ENCODE measurements around the gene FEV. TPM values are rescaled to one million over a fixed set of nuclear protein-coding genes. Genes with fewer than 3 reads are reported as not detected.

Gene FEV
- total RNA-seq (not detected), polyA plus RNA-seq (not detected), total RNA-seq (0 reads per million in 6 experiments)

- peaks cover 0 to 2% (median 0%) of the 10 kb centered on the region in 3 donors for H3K36me3 Mint-ChIP-seq
- DNase-seq, result peak in 1 of 10 donors; percentile 53
- no peaks in the 10 kb centered on the region for H3K9me3 Mint-ChIP-seq
- peaks cover 40 to 100% (median 68%) of the 10 kb centered on the region in 5 donors for H3K27me3 Mint-ChIP-seq
- peak within 1 kb of the TSS in 8 of 10 donors; percentile 12 to 64 (median 56) for H3K4me3 Mint-ChIP-seq
- POLR2A ChIA-PET, result no interaction called here
- peak within 1 kb of the TSS in 2 of 10 donors; percentile 27 to 40 for H3K27ac Mint-ChIP-seq
- ATAC-seq, result no peak
- H3K4me1 Mint-ChIP-seq, result peaks cover 24 to 50% (median 35%) of the 10 kb centered on the region in 4 donors
These were observed at the start of gene FEV for GRCh38 chr2:218985021-218985324. Gene FEV, minus strand, starts transcription at chr2:218985184. Its CDS starts 109 bp downstream, at chr2:218985075.

- peaks cover 5 to 66% (median 41%) of the 10 kb centered on the region in 5 donors for H3K27me3 Mint-ChIP-seq
These were observed 47.2 kb upstream of the FEV start for GRCh38 chr2:219032051-219032745.

GRCh38 chr2:219031005-219031738 is 46.2 kb upstream of the FEV start:
- H3K27ac Mint-ChIP-seq, result no peak overlapping the region
- H3K36me3 Mint-ChIP-seq, result no peaks in the 10 kb centered on the region
- peak in 1 of 10 donors; percentile 46 for DNase-seq
- no peak overlapping the region for H3K4me3 Mint-ChIP-seq
- no peaks in the 10 kb centered on the region for H3K9me3 Mint-ChIP-seq
- H3K4me1 Mint-ChIP-seq, result peaks cover 0 to 5% (median under 1%) of the 10 kb centered on the region in 4 donors
- peaks cover 5 to 56% (median 40%) of the 10 kb centered on the region in 5 donors for H3K27me3 Mint-ChIP-seq
- ATAC-seq, result no peak
- POLR2A ChIA-PET, result interaction anchor here (0.6 kb wide), 1 partner anchor 226 kb away, joined by 3 read pairs; no protein-coding TSS in a partner anchor

More at GRCh38 chr2:219032051-219032745, 47.2 kb upstream of the FEV start:
- POLR2A ChIA-PET, result no interaction called here
- no peak overlapping the region for H3K4me3 Mint-ChIP-seq
- no peak overlapping the region for H3K27ac Mint-ChIP-seq
- no peaks in the 10 kb centered on the region for H3K36me3 Mint-ChIP-seq
- H3K4me1 Mint-ChIP-seq, result peaks cover 0 to 5% (median under 1%) of the 10 kb centered on the region in 4 donors
- no peak for ATAC-seq
- no peaks in the 10 kb centered on the region for H3K9me3 Mint-ChIP-seq
- DNase-seq, result peak in 1 of 10 donors; percentile 41

- peak overlapping the region in 1 of 10 donors; percentile 38 for H3K4me3 Mint-ChIP-seq
- ATAC-seq (no peak), DNase-seq (no peak)
- no peaks in the 10 kb centered on the region for H3K36me3 Mint-ChIP-seq
- peaks cover 0 to 5% (median under 1%) of the 10 kb centered on the region in 4 donors for H3K4me1 Mint-ChIP-seq
- peaks cover 2 to 48% (median 31%) of the 10 kb centered on the region in 5 donors for H3K27me3 Mint-ChIP-seq
- H3K27ac Mint-ChIP-seq, result no peak overlapping the region
- no peaks in the 10 kb centered on the region for H3K9me3 Mint-ChIP-seq
- POLR2A ChIA-PET, result interaction anchor here (0.6 kb wide), 1 partner anchor 227 kb away, joined by 3 read pairs; no protein-coding TSS in a partner anchor
These were observed 45.4 kb upstream of the FEV start for GRCh38 chr2:219030177-219030940.

GRCh38 chr2:219029829-219030165 is 44.8 kb upstream of the FEV start:
- Mint-ChIP-seq H3K36me3 (no peaks in the 10 kb centered on the region), H3K27ac (no peak overlapping the region), H3K27me3 (peaks cover 2 to 43% (median 30%) of the 10 kb centered on the region in 5 donors), H3K4me1 (peaks cover 0 to 5% (median under 1%) of the 10 kb centered on the region in 4 donors), H3K4me3 (peak overlapping the region in 1 of 10 donors; percentile 38), H3K9me3 (no peaks in the 10 kb centered on the region)
- DNase-seq (peak; percentile 54 to 85 (median 72)), ATAC-seq (peak; percentile 86 to 94)
- POLR2A ChIA-PET, result no interaction called here

- H3K36me3 Mint-ChIP-seq, result no peaks in the 10 kb centered on the region
- H3K27ac Mint-ChIP-seq, result no peak overlapping the region
- H3K4me3 Mint-ChIP-seq, result no peak overlapping the region
- peaks cover 0 to 37% (median 24%) of the 10 kb centered on the region in 5 donors for H3K27me3 Mint-ChIP-seq
- POLR2A ChIA-PET, result no interaction called here
- no peak for DNase-seq
- ATAC-seq, result peak in 1 of 2 donors; percentile 13
- peaks cover 0 to 5% (median under 1%) of the 10 kb centered on the region in 4 donors for H3K4me1 Mint-ChIP-seq
- H3K9me3 Mint-ChIP-seq, result no peaks in the 10 kb centered on the region
These were observed 44.2 kb upstream of the FEV start for GRCh38 chr2:219028996-219029828.

- H3K9me3 Mint-ChIP-seq, result no peaks in the 10 kb centered on the region
- H3K4me3 Mint-ChIP-seq, result no peak overlapping the region
- H3K27ac Mint-ChIP-seq, result no peak overlapping the region
- DNase-seq (no peak), ATAC-seq (no peak)
- H3K27me3 Mint-ChIP-seq, result peaks cover 0 to 35% (median 18%) of the 10 kb centered on the region in 5 donors
- H3K4me1 Mint-ChIP-seq, result peaks cover 0 to 5% (median under 1%) of the 10 kb centered on the region in 4 donors
- H3K36me3 Mint-ChIP-seq, result no peaks in the 10 kb centered on the region
- POLR2A ChIA-PET, result no interaction called here
These were observed 43.2 kb upstream of the FEV start for GRCh38 chr2:219028141-219028540.

- Mint-ChIP-seq H3K4me3 (no peak overlapping the region), H3K9me3 (no peaks in the 10 kb centered on the region), H3K36me3 (no peaks in the 10 kb centered on the region), H3K27ac (no peak overlapping the region), H3K27me3 (peaks cover 2 to 38% (median 20%) of the 10 kb centered on the region in 5 donors), H3K4me1 (peaks cover 0 to 5% (median under 1%) of the 10 kb centered on the region in 4 donors)
- POLR2A ChIA-PET, result no interaction called here
- no peak for ATAC-seq
- no peak for DNase-seq
These were observed 42.6 kb upstream of the FEV start for GRCh38 chr2:219027511-219028055.

GRCh38 chr2:219026946-219027345 is 42.0 kb upstream of the FEV start:
- Mint-ChIP-seq H3K36me3 (no peaks in the 10 kb centered on the region), H3K27me3 (peaks cover 2 to 35% (median 15%) of the 10 kb centered on the region in 5 donors), H3K4me3 (no peak overlapping the region), H3K9me3 (no peaks in the 10 kb centered on the region), H3K4me1 (peaks cover 0 to 5% (median under 1%) of the 10 kb centered on the region in 4 donors), H3K27ac (no peak overlapping the region)
- POLR2A ChIA-PET, result no interaction called here
- DNase-seq (no peak), ATAC-seq (no peak)

- Mint-ChIP-seq H3K4me3 (no peak overlapping the region), H3K36me3 (no peaks in the 10 kb centered on the region), H3K4me1 (peaks cover 0 to 5% (median under 1%) of the 10 kb centered on the region in 4 donors), H3K27me3 (peaks cover 2 to 28% (median 12%) of the 10 kb centered on the region in 5 donors), H3K9me3 (no peaks in the 10 kb centered on the region), H3K27ac (no peak overlapping the region)
- ATAC-seq (no peak), DNase-seq (no peak)
- POLR2A ChIA-PET, result no interaction called here
These were observed 40.9 kb upstream of the FEV start for GRCh38 chr2:219025637-219026585.

- H3K9me3 Mint-ChIP-seq, result no peaks in the 10 kb centered on the region
- no peak overlapping the region for H3K27ac Mint-ChIP-seq
- no peak for ATAC-seq
- POLR2A ChIA-PET, result no interaction called here
- no peak overlapping the region for H3K4me3 Mint-ChIP-seq
- H3K27me3 Mint-ChIP-seq, result peaks cover 2 to 17% (median 6%) of the 10 kb centered on the region in 5 donors
- no peak for DNase-seq
- H3K4me1 Mint-ChIP-seq, result no peaks in the 10 kb centered on the region
- no peaks in the 10 kb centered on the region for H3K36me3 Mint-ChIP-seq
These were observed 39.1 kb upstream of the FEV start for GRCh38 chr2:219024059-219024458.
